IPS DF 6.9 (cell line): ENCODE data around the gene HOXC4.
A peak's percentile ranks its signal among the peaks of the same experiment; 100 is the strongest.

Source experiments
- DNase-seq: peaks from one replicate; pipeline ENCODE4 v3.0.0-alpha.2; 2013; ENCODE audit warnings: low read depth, low spot score
- H3K27ac ChIP-seq: one replicate; pipeline ENCODE4 v1.5.1; 2013; ENCODE audit warnings: low read length, control low read depth
- H3K27me3 ChIP-seq: 2 replicates; pipeline ENCODE4 v1.6.1; 2013; ENCODE audit warnings: mild to moderate bottlenecking, low read length; ENCODE audit not compliant: control insufficient read depth, insufficient read depth
- H3K36me3 ChIP-seq: 2 replicates; pipeline ENCODE4 v1.6.1; 2013; ENCODE audit warnings: low read length; ENCODE audit not compliant: control insufficient read depth, insufficient read depth
- H3K4me1 ChIP-seq: 2 replicates; pipeline ENCODE4 v1.6.1; 2013; ENCODE audit warnings: low read length; ENCODE audit not compliant: control insufficient read depth, insufficient read depth
- H3K4me3 ChIP-seq: 2 replicates; pipeline ENCODE4 v1.5.1; 2013; ENCODE audit warnings: mild to moderate bottlenecking, low read length
- H3K9me3 ChIP-seq: 2 replicates; pipeline ENCODE4 v1.6.1; 2013; ENCODE audit warnings: low read length, inconsistent platforms; ENCODE audit not compliant: control insufficient read depth, insufficient read depth
- WGBS: extraction: QIAGEN DNeasy Blood & Tissue Kit; methylation state at CpG from one replicate; pipeline ENCODE4 v1.1.7; 2013; ENCODE audit warnings: mixed read lengths, missing lambda C conversion rate; ENCODE audit not compliant: insufficient read length, insufficient coverage; 5-methylcytosine and 5-hydroxymethylcytosine counted together

Gene HOXC4

DNA sequence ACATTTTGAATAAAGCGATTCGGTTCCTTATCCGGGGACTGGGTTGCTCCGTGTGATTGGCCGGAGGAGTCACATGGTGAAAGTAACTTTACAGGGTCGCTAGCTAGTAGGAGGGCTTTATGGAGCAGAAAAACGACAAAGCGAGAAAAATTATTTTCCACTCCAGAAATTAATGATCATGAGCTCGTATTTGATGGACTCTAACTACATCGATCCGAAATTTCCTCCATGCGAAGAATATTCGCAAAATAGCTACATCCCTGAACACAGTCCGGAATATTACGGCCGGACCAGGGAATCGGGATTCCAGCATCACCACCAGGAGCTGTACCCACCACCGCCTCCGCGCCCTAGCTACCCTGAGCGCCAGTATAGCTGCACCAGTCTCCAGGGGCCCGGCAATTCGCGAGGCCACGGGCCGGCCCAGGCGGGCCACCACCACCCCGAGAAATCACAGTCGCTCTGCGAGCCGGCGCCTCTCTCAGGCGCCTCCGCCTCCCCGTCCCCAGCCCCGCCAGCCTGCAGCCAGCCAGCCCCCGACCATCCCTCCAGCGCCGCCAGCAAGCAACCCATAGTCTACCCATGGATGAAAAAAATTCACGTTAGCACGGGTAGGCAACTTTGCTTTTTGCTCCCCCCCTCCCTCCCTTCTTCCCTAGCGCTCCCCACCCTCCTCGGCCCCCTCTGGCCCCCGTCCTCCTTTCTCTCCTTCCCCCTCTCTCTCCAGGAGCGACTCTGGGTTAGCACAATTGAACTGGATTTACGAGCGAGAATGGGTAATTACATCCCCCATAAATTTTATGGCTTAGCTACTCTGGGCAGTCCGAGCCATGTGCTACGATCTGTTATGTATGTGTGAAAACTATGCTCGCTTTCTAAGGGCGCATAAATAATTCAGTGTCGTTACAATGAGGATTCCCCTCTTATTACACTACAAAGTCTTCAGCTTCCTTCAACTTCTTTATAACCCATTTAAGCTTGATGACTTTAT lies at the start of gene HOXC4:
TSS of gene HOXC4 (plus strand) at position 85 of the 991 bp plus-strand sequence. CDS start at position 173, 88 bp downstream.
- H3K36me3 ChIP-seq = no peaks in the 10 kb centered on the region
- no peak within 1 kb of the TSS for H3K27ac ChIP-seq
- peak within 1 kb of the TSS; percentile 7; the same call in 1 of the 2 replicates for H3K4me3 ChIP-seq
- DNase-seq = no peak
- H3K27me3 ChIP-seq = peaks cover 98% of the 10 kb centered on the region
- no CpG with 5 or more reads among the region's 52 CpGs for WGBS
- H3K9me3 ChIP-seq = no peaks in the 10 kb centered on the region; the same call in 1 of the 2 replicates
- H3K4me1 ChIP-seq = peaks cover 4% of the 10 kb centered on the region; the same call in 1 of the 2 replicates

DNA sequence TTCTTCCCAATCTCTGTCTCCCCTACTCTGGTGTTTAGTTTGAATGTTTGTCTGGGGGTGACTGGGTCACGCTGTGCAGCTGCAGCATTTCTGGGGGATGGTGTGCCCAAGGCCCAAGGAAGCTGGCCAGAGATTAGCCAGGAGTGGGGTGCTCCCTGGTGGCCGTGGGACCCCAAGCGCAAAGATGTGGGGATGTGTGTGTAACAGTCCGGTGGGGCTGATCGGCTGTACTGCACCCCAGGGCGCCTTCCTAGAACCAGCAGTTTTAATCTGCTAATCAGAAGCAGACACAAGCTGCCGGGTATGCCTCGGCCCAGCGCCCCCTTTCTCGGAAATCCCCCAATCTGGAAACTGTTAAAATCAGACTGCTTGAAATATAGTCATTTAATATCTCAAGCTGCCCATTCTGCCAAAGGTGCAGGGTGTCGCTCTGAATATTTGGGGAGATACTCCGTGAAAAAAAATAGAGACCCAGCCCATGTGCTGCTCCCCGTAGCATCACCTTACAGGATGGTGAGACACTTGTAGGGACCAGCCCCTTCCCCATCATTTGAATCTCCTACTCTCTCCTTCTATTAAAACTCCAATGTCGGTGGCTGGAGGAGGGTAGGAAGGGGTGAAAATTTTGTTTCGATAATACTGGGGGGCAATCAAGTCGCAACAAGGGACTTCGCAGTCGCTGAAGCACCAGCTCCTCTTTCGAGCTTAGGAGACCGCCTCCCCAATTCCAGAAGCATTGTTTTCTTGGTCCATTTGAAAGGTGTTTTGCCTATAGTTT lies 49.4 kb upstream of the HOXC4 start:
- Histone ChIP-seq H3K27me3 (peaks cover 96% of the 10 kb centered on the region), H3K36me3 (no peaks in the 10 kb centered on the region), H3K4me1 (peaks cover 1% of the 10 kb centered on the region; the same call in 1 of the 2 replicates), H3K4me3 (no peak overlapping the region), H3K9me3 (no peaks in the 10 kb centered on the region), H3K27ac (no peak overlapping the region)
- no CpG with 5 or more reads among the region's 20 CpGs for WGBS
- DNase-seq = no peak

DNA sequence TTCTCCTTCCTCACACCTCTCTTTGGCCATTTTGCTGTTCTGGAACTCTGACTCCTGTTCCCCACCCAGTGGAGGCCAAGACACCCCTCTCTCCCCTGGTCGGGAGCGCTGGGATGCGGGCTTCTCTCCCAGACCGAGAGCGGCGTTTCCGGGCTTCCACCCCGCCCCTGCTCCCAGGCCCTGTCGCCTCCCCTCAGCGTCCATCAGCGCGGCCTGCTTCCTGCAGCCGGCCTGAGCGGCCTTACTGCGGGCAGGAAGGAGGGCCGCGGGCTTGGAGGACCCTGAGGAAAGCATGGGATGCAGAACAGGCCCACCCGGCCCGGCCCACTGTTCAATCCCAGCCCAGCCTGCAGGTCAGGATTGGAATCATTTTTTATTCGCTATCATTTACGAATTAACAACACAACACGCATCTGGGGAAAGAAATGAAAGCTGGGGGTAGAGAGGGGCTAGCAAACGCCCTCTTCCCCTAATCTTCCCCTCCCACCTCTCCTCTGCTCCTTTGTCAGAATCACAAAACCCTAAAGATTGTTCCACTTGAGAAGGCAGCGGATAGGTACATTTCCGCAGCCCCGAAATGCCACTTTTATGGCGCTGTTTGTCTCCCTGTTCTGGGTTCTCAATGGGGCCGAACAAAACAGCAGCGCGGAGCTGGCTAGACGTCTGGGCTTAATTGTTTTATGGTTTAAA lies 48.6 kb upstream of the HOXC4 start:
- no CpG with 5 or more reads among the region's 31 CpGs for WGBS
- no peak overlapping the region for H3K4me3 ChIP-seq
- DNase-seq = no peak
- peaks cover 96% of the 10 kb centered on the region for H3K27me3 ChIP-seq
- H3K27ac ChIP-seq = no peak overlapping the region
- no peaks in the 10 kb centered on the region for H3K9me3 ChIP-seq
- no peaks in the 10 kb centered on the region for H3K36me3 ChIP-seq
- H3K4me1 ChIP-seq = peaks cover 1% of the 10 kb centered on the region; the same call in 1 of the 2 replicates

DNA sequence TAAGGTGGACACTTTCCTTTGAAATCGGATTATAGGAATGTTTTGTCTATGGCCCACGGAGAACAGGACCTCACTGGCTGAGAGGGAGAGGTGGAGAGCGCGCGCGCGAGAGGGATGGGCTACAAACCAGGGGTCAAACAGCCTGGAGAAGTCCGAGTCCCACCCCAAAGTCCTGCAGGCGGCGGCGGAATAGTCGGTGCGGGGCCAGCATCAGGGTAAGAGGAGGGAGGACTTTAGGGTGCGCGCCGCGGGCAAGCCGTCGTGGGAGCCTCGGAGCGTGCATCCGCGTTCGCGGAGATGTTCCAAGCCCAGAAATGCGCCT lies 48.1 kb upstream of the HOXC4 start:
- Histone ChIP-seq H3K36me3 (no peaks in the 10 kb centered on the region), H3K27ac (no peak overlapping the region), H3K27me3 (peaks cover 96% of the 10 kb centered on the region), H3K4me3 (no peak overlapping the region), H3K4me1 (no peaks in the 10 kb centered on the region; the same call in 1 of the 2 replicates), H3K9me3 (no peaks in the 10 kb centered on the region)
- DNase-seq = no peak
- no CpG with 5 or more reads among the region's 26 CpGs for WGBS

DNA sequence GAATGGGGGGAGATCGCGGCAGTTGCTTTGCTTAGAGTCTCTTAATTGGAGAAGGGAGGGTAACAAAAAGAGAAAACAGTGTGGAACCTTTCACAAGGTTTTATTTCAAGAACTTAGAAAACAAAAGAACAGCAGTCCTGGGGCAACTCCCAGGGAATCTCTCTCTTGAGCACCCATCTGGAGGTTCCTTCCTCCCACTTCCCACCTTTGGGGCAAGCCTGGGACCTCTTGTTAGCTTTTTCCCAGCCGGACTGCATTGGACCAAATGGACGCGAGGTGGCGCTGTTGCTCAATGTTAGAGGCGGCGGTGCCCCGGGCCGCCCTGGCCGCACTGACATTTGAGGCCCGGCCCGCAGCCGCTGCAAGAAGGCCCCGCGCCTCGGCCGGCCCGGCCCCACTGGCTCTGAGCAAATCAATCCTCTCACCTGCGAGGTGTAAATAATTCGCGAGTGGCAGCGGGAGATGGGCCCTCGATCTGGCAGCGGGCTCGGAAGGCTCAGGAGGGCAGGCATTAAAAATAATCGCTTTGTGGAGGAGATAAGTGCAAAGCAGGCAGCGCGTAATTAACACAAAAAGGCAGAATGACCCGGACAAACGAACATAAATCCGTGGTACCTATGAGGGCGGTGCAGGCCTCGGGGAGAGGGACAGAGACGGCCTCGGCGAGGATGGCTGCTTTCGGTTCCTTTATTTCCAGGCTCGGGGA lies 47.6 kb upstream of the HOXC4 start:
- no peak for DNase-seq
- Histone ChIP-seq H3K27ac (no peak overlapping the region), H3K9me3 (no peaks in the 10 kb centered on the region), H3K27me3 (peaks cover 96% of the 10 kb centered on the region), H3K36me3 (no peaks in the 10 kb centered on the region), H3K4me3 (no peak overlapping the region), H3K4me1 (no peaks in the 10 kb centered on the region; the same call in 1 of the 2 replicates)
- WGBS = no CpG with 5 or more reads among the region's 39 CpGs

DNA sequence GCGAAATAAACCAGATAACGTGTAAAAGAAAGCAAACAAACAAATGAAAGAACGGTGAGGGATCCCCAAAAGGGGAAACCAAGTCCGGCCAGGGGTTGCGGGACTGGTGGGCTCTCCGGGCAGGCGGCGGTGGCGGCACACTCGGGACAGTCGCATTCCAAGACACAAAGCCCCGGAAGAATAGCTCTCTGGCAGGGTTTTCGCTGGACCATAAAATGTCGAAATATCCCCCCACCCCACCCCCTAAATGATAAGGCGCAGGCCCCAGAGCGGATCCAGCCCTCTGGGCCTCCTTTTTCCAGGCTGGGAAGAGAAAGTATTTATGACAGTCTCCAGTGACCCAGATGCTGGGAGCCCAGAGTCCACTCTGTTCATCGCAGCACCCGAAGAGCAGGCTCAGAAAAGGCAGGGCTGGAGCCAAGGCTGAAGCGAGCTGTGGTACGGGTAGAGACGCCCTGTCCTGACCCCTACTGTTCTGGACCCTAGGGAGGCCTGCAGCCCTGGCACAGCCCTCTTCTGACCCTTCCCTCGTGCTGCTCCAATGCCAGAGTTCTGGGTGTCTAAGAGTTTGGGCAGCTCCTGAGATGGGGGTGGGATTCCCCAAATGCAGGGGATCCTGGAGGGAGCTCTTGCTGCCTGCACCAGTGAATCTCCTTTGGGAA lies 46.9 kb upstream of the HOXC4 start:
- DNase-seq = no peak
- no CpG with 5 or more reads among the region's 22 CpGs for WGBS
- Histone ChIP-seq H3K4me3 (no peak overlapping the region), H3K36me3 (no peaks in the 10 kb centered on the region), H3K4me1 (no peaks in the 10 kb centered on the region; the same call in 1 of the 2 replicates), H3K27me3 (peaks cover 96% of the 10 kb centered on the region), H3K27ac (no peak overlapping the region), H3K9me3 (no peaks in the 10 kb centered on the region)

DNA sequence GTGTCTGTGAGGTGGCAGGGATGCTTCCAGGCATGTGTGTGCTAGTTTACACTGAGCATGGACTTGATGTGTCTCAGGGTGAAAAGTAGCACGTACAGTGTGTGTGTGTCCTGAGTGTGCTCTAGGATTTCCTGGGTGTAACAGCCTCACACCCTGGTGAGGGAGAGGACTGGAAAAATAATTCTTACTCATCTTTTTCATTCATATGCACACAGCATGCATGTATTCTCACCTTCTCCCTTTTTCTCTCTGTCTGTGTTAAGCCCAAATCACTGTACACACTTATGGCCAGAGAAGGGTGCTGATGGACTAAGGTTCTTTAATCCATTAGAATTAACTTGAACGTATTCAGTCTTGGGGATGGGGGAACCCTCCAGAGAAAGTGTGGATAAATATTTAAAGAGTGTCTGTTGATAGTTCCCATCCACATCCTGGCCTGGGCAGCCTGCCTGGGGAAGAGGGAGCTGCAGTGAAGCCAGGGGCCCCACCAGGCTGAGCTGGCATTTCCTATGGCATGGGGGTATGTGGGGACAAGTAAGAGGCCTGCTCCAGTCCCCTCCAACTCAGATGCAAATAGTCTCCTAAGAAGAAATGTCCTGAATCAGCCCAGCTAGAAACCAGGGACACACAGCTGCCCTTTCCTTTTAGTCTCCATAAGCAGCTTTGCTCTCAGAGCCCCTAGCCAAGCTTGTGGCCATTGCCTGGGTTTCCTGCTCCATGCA lies 45.9 kb upstream of the HOXC4 start:
- Histone ChIP-seq H3K4me1 (no peaks in the 10 kb centered on the region; the same call in 1 of the 2 replicates), H3K9me3 (no peaks in the 10 kb centered on the region), H3K27ac (no peak overlapping the region), H3K27me3 (peaks cover 93% of the 10 kb centered on the region), H3K4me3 (no peak overlapping the region), H3K36me3 (no peaks in the 10 kb centered on the region)
- no peak for DNase-seq
- no CpG with 5 or more reads among the region's 2 CpGs for WGBS

DNA sequence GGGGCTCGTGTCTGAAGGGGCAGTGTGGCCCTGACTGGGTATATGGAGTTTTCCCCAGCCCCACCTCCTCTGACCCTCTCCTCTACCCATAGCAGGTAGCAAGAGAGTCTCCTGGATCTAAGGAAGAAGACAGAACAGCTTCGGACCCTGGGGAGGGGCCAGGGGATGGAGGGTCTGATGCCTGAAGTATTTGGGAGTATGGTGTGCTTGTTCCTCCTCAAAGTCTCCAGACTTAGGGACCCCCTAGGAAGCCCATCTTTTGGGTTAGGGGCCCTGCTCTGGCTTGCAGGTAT lies 45.4 kb upstream of the HOXC4 start:
- DNase-seq = no peak
- WGBS = no CpG with 5 or more reads among the region's 2 CpGs
- H3K27ac ChIP-seq = no peak overlapping the region
- peaks cover 93% of the 10 kb centered on the region for H3K27me3 ChIP-seq
- H3K36me3 ChIP-seq = no peaks in the 10 kb centered on the region
- no peak overlapping the region for H3K4me3 ChIP-seq
- no peaks in the 10 kb centered on the region for H3K9me3 ChIP-seq
- H3K4me1 ChIP-seq = no peaks in the 10 kb centered on the region; the same call in 1 of the 2 replicates
